KMS-11 (cell line): ENCODE results near the gene UBE2G2.

ENCODE experiments used
- H2AFZ ChIP-seq: fragments of 200-600 bp; sonication (generic); 2 replicates; pipeline ENCODE4 v1.6.1; 2016; ENCODE audit warnings: antibody characterized with exemption, mixed run types, low read depth
- H3K27ac ChIP-seq: fragments of 200-600 bp; sonication (generic); 2 replicates; pipeline ENCODE4 v1.6.1; 2016; ENCODE audit warnings: mild to moderate bottlenecking, mixed run types
- H3K27me3 ChIP-seq: fragments of 200-600 bp; sonication (generic); 2 replicates; pipeline ENCODE4 v1.6.1; 2017; ENCODE audit warnings: mild to moderate bottlenecking, low read depth, mixed run types, moderate library complexity; ENCODE audit not compliant: insufficient read depth
- H3K36me3 ChIP-seq: fragments of 200-600 bp; sonication (generic); 2 replicates; pipeline ENCODE4 v1.6.1; 2017; ENCODE audit warnings: mild to moderate bottlenecking, mixed run types; ENCODE audit not compliant: insufficient read depth
- H3K4me1 ChIP-seq: fragments of 200-600 bp; sonication (generic); 2 replicates; pipeline ENCODE4 v1.6.1; 2016; ENCODE audit warnings: mild to moderate bottlenecking, low read depth, mixed run types; ENCODE audit not compliant: poor library complexity, severe bottlenecking
- H3K4me2 ChIP-seq: fragments of 200-600 bp; sonication (generic); 2 replicates; pipeline ENCODE4 v1.7.0; 2016; ENCODE audit warnings: mild to moderate bottlenecking, mixed run types
- H3K4me3 ChIP-seq: fragments of 200-600 bp; sonication (generic); IDR thresholded peaks from 2 replicates; pipeline ENCODE4 v1.6.1; 2017; ENCODE audit warnings: low read depth, low read length, mixed read lengths; ENCODE audit not compliant: insufficient read depth
- H3K79me2 ChIP-seq: fragments of 200-600 bp; sonication (generic); 2 replicates; pipeline ENCODE4 v1.6.1; 2016; ENCODE audit warnings: low read depth, mixed run types; ENCODE audit not compliant: insufficient read depth
- H3K9ac ChIP-seq: fragments of 200-600 bp; sonication (generic); 2 replicates; pipeline ENCODE4 v1.6.1; 2016; ENCODE audit warnings: mild to moderate bottlenecking, mixed run types
- H4K20me1 ChIP-seq: fragments of 200-600 bp; sonication (generic); 2 replicates; pipeline ENCODE4 v1.6.1; 2016; ENCODE audit warnings: mild to moderate bottlenecking, mixed run types; ENCODE audit not compliant: insufficient read depth
- TF ChIP-seq, protein P1 (sequence below): fragments of 200-600 bp; sonication (generic); conservative IDR thresholded peaks from 2 replicates; pipeline ENCODE4 v1.6.1; 2017; ENCODE audit warnings: low read depth, mild to moderate bottlenecking, antibody characterized with exemption, low read length, moderate library complexity, mixed read lengths

Gene UBE2G2

DNA sequence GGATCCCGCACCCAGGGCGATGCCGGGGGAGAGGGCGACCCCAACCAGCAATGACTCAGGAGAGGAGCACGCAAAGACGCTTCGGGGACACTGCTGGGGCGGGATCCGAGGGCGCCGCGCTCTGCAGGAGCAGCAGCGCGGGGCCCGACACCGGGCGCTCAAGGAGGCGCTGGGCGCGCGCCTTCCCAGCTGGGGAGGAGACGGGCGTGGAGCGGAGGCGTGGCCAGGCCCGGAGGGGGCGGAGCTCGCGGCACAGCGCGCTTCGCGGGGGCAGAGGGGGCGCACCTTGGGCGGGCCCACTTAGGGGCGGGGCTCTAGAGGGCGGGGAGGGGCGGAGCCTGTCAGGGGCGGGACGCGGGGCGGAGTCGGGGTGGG is 15.9 kb upstream of the UBE2G2 start:
- no peak overlapping the region for H2AFZ ChIP-seq
- TF ChIP-seq, protein P1, sequence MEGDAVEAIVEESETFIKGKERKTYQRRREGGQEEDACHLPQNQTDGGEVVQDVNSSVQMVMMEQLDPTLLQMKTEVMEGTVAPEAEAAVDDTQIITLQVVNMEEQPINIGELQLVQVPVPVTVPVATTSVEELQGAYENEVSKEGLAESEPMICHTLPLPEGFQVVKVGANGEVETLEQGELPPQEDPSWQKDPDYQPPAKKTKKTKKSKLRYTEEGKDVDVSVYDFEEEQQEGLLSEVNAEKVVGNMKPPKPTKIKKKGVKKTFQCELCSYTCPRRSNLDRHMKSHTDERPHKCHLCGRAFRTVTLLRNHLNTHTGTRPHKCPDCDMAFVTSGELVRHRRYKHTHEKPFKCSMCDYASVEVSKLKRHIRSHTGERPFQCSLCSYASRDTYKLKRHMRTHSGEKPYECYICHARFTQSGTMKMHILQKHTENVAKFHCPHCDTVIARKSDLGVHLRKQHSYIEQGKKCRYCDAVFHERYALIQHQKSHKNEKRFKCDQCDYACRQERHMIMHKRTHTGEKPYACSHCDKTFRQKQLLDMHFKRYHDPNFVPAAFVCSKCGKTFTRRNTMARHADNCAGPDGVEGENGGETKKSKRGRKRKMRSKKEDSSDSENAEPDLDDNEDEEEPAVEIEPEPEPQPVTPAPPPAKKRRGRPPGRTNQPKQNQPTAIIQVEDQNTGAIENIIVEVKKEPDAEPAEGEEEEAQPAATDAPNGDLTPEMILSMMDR: no peak
- H3K4me3 ChIP-seq: no peak overlapping the region
- peaks cover 9% of the 10 kb centered on the region; the same call in 1 of the 2 replicates for H4K20me1 ChIP-seq
- H3K27ac ChIP-seq: no peak overlapping the region
- H3K27me3 ChIP-seq: peaks cover 8% of the 10 kb centered on the region; the same call in 1 of the 2 replicates
- peak overlapping the region; percentile 68 for H3K4me2 ChIP-seq
- H3K9ac ChIP-seq: no peak overlapping the region; the same call in 1 of the 2 replicates
- no peaks in the 10 kb centered on the region for H3K36me3 ChIP-seq
- H3K4me1 ChIP-seq: no peaks in the 10 kb centered on the region
- H3K79me2 ChIP-seq: peaks cover 47% of the 10 kb centered on the region

DNA sequence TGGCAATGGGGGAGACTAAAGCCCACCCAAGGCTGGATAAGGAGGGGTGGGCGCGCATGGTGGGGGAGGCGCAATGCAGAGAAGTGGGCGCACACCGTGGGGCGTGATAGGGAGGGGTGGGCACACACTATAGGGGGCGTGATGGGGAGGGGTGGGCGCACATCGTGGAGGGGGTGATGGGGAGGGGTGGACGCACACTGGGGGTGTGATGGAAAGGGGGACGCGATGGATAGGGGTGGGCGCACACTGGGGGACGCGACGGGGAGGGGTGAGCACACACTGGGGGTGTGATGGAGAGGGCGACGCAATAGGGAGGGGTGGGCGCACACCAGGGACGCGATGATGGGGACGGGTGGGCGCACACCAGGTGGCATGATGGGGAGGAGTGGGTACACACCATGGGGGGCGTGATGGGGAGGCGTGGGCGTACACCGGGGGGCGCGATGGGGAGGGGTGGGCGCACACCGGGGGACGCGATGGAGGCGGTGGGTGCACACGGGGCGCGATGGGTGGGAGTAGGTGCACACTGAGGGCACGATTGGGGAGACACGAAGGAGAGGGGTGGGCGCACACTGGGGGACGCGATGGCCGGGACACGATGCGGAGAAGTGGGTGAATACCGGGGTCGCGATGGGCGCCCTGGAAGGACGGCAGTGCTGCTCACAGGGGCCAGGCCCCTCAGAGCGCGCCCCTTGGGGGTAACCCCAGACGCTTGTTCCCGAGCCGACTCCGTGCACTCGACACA is 15.3 kb upstream of the UBE2G2 start:
- no peak overlapping the region for H3K9ac ChIP-seq
- peak overlapping the region; percentile 68 for H3K4me2 ChIP-seq
- no peak overlapping the region for H3K27ac ChIP-seq
- peaks cover 9% of the 10 kb centered on the region; the same call in 1 of the 2 replicates for H4K20me1 ChIP-seq
- H3K79me2 ChIP-seq: peaks cover 51% of the 10 kb centered on the region
- H3K27me3 ChIP-seq: peaks cover 4% of the 10 kb centered on the region; the same call in 1 of the 2 replicates
- no peak overlapping the region for H3K4me3 ChIP-seq
- no peaks in the 10 kb centered on the region for H3K36me3 ChIP-seq
- no peak overlapping the region for H2AFZ ChIP-seq
- H3K4me1 ChIP-seq: no peaks in the 10 kb centered on the region
- TF ChIP-seq, protein P1: no peak

DNA sequence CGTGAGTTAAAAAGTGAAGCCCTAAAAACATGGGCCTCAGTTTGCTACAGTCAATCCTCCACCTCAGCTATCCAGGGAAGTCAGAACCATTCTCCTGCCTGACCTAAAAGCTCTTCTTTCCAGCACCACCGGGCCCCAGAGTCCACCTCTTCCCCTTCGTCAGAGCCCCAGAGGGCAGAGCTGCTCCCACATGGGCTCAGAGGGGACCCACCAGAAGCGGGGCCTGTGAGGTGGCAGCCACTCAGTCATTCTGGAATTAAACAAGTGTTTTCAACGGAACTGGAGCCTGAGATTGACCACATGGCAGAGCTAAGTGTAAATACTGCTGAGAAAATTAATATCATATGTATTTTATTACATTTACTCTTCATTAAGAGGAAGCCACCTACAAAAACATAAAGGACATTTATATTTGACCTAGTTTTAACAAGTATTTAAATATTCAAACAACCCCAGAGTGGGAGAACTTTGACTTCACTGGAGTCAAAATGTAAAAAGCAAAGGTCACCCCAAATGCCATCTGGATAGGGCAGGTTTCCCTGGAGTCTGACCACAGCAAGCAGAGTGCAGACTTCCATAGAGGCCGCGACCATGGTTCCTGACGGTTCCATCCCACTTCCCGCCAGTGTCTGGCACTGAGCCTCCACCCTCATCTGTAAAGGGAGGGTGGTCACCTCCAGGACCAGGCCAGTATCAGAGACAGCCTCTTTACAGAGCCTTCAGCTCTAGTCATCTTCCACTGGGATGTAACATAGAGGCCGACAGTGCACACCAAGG is 14.4 kb upstream of the UBE2G2 start:
- Histone ChIP-seq H3K9ac (no peak overlapping the region), H3K79me2 (peaks cover 60% of the 10 kb centered on the region), H3K27me3 (peaks cover 4% of the 10 kb centered on the region; the same call in 1 of the 2 replicates), H3K36me3 (no peaks in the 10 kb centered on the region), H4K20me1 (peaks cover 9% of the 10 kb centered on the region; the same call in 1 of the 2 replicates), H3K4me3 (no peak overlapping the region), H2AFZ (no peak overlapping the region), H3K4me2 (no peak overlapping the region), H3K4me1 (no peaks in the 10 kb centered on the region), H3K27ac (no peak overlapping the region)
- TF ChIP-seq, protein P1: no peak

DNA sequence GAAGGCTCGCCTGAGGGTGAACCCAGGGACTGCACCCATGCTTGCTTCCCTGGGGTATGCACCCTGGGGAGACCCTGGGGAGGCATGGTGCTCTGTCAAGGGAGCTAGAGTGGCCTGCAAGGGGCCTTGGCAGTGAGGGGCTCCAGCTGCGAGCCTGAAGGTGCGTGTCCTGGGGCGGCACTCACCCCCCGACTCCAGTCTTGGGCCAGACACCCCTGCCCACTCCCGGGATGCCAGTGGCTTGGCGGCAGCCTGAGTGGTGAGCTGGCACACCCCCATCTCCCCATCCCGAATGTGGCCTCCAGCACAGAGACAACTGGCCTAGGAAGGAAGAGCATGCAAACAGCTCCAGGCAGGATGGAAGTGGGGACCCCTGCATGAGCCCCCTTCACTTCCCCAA is 13.6 kb upstream of the UBE2G2 start:
- H3K4me1 ChIP-seq: no peaks in the 10 kb centered on the region
- peaks cover 9% of the 10 kb centered on the region; the same call in 1 of the 2 replicates for H4K20me1 ChIP-seq
- no peak overlapping the region for H3K4me2 ChIP-seq
- H3K79me2 ChIP-seq: peaks cover 62% of the 10 kb centered on the region
- TF ChIP-seq, protein P1: no peak
- no peaks in the 10 kb centered on the region for H3K36me3 ChIP-seq
- no peak overlapping the region for H3K27ac ChIP-seq
- H3K9ac ChIP-seq: no peak overlapping the region
- H3K27me3 ChIP-seq: peaks cover 4% of the 10 kb centered on the region; the same call in 1 of the 2 replicates
- H3K4me3 ChIP-seq: no peak overlapping the region
- no peak overlapping the region for H2AFZ ChIP-seq
